Caco-2 (cell line): Measurements from ENCODE around the gene YLPM1. TPM values are rescaled to one million over a fixed set of nuclear protein-coding genes. Genes with fewer than 3 reads are reported as not detected.

Experiments
- BruUV-seq: library from RNA; stranded (reverse); fragments of 400-500 nt; replicated peaks from 2 replicates; lab custom pipeline; 2021; lab: Mats Ljungman, UMichigan
- CTCF ChIA-PET: fragments of 300-600 bp; sonication (Branson Sonifier 250); formaldehyde crosslinking; loops from one replicate; lab custom pipeline; 2022; ENCODE audit warnings: antibody characterized with exemption; lab: Charles Lee
- POLR2A ChIA-PET: fragments of 300-600 bp; sonication (Branson Sonifier 250); formaldehyde crosslinking; loops from one replicate; lab custom pipeline; 2022; ENCODE audit warnings: antibody characterized with exemption; lab: Charles Lee
- DNase-seq, 2 experiments: peaks; one replicate each; pipeline versions ENCODE4 v3.0.0 to v3.0.0-alpha.2; 2020 to 2022
- H3K27me3 ChIP-seq: replicated peaks from 2 replicates; pipeline ENCODE4 v1.6.0; 2011; ENCODE audit warnings: low read length; ENCODE audit not compliant: control insufficient read depth, insufficient read depth
- H3K36me3 ChIP-seq: 2 replicates; pipeline ENCODE4 v1.5.1; 2011; ENCODE audit warnings: low read length; ENCODE audit not compliant: control insufficient read depth, insufficient read depth
- H3K4me1 ChIP-seq: fragments of 250-450 bp; sonication (Bioruptor Pico); 2 replicates; pipeline ENCODE4 v1.5.1; 2020; ENCODE audit warnings: mild to moderate bottlenecking
- H3K4me3 ChIP-seq: 2 replicates; pipeline ENCODE4 v1.5.1; 2011; ENCODE audit warnings: low read depth, mild to moderate bottlenecking, control low read depth, low read length
- H3K9me3 ChIP-seq: fragments of 250-450 bp; sonication (Bioruptor Pico); 2 replicates; pipeline ENCODE4 v1.5.1; 2020; ENCODE audit warnings: mild to moderate bottlenecking, moderate library complexity
- H3K27ac Mint-ChIP-seq: one replicate; pipeline ENCODE4 v1.8.0; 2022; ENCODE audit warnings: mixed read lengths; ENCODE audit not compliant: unreplicated experiment
- H3K27me3 Mint-ChIP-seq: one replicate; pipeline ENCODE4 v1.8.0; 2022; ENCODE audit warnings: mixed read lengths; ENCODE audit not compliant: insufficient read depth, unreplicated experiment
- H3K36me3 Mint-ChIP-seq: one replicate; pipeline ENCODE4 v1.8.0; 2022; ENCODE audit warnings: mild to moderate bottlenecking, mixed read lengths; ENCODE audit not compliant: insufficient read depth, unreplicated experiment
- H3K4me1 Mint-ChIP-seq: one replicate; pipeline ENCODE4 v1.8.0; 2022; ENCODE audit warnings: low read depth, mixed read lengths; ENCODE audit not compliant: unreplicated experiment
- H3K4me3 Mint-ChIP-seq: one replicate; pipeline ENCODE4 v1.8.0; 2022; ENCODE audit warnings: mild to moderate bottlenecking, moderate library complexity, mixed read lengths; ENCODE audit not compliant: unreplicated experiment
- H3K9me3 Mint-ChIP-seq: one replicate; pipeline ENCODE4 v1.8.0; 2022; ENCODE audit warnings: mixed read lengths; ENCODE audit not compliant: unreplicated experiment
- CTCF ChIP-seq, 2 experiments: fragments of 200-600 bp in 1 of 2; IDR thresholded peaks; 1 replicate in 1 of 2; 2 replicates in 1 of 2; pipeline versions ENCODE4 v1.5.1 to v1.8.0; 2011 to 2022; ENCODE audit warnings: antibody characterized with exemption in 1 of 2, control low read depth in 1 of 2, inconsistent platforms in 1 of 2, low read depth in 1 of 2, low read length in 1 of 2, mild to moderate bottlenecking in 1 of 2, moderate library complexity in 1 of 2; ENCODE audit not compliant: insufficient read depth in 1 of 2, severe bottlenecking in 1 of 2, unreplicated experiment in 1 of 2
- intact Hi-C: fragments of 100-400 bp; cut with micrococcal nuclease; formaldehyde crosslinking; loops from one replicate; pipeline ENCODE4 v1.10.0; 2022; ENCODE audit not compliant: unreplicated experiment
- total RNA-seq: library from RNA; stranded (reverse); gene quantifications from 2 replicates; pipeline ENCODE4 v1.2.3, GENCODE V29; 2022

Gene YLPM1
- total RNA-seq, 1 experiment from 2014 or later, result 65.0 TPM

GRCh38 chr14:74723134-74723533 lies 40.0 kb upstream of the YLPM1 start:
- no peak overlapping the region for H3K4me3 Mint-ChIP-seq
- POLR2A ChIA-PET, result no interaction called here
- H3K27me3 Mint-ChIP-seq, result no peaks in the 10 kb centered on the region
- Histone ChIP-seq H3K9me3 (no peaks in the 10 kb centered on the region), H3K36me3 (no peaks in the 10 kb centered on the region; the same call in 1 of the 2 replicates), H3K27me3 (no peaks in the 10 kb centered on the region), H3K4me3 (no peak overlapping the region), H3K4me1 (no peaks in the 10 kb centered on the region)
- no TSS peak for BruUV-seq
- intact Hi-C loops, result no loop called here
- no peak for TF ChIP-seq CTCF (IDR thresholded peaks at IDR 0.05; ENCODE audit: insufficient read depth in 1 of 2, low read depth in 1 of 2, low read length in 1 of 2, severe bottlenecking in 1 of 2, unreplicated experiment in 1 of 2)
- DNase-seq, result no peak
- H3K27ac Mint-ChIP-seq, result no peak overlapping the region
- CTCF ChIA-PET, result no interaction called here
- no peaks in the 10 kb centered on the region for H3K9me3 Mint-ChIP-seq
- peaks cover 25% of the 10 kb centered on the region for H3K36me3 Mint-ChIP-seq
- no peaks in the 10 kb centered on the region for H3K4me1 Mint-ChIP-seq

GRCh38 chr14:74732387-74732786 lies 30.7 kb upstream of the YLPM1 start:
- Mint-ChIP-seq H3K9me3 (no peaks in the 10 kb centered on the region), H3K36me3 (peaks cover 13% of the 10 kb centered on the region), H3K4me1 (peaks cover 15% of the 10 kb centered on the region), H3K27ac (no peak overlapping the region), H3K4me3 (no peak overlapping the region), H3K27me3 (no peaks in the 10 kb centered on the region)
- TF ChIP-seq CTCF (IDR thresholded peaks at IDR 0.05; ENCODE audit: insufficient read depth in 1 of 2, low read depth in 1 of 2, low read length in 1 of 2, severe bottlenecking in 1 of 2, unreplicated experiment in 1 of 2), result no peak
- no peak for DNase-seq
- ChIA-PET POLR2A (no interaction called here), CTCF (no interaction called here)
- H3K27me3 ChIP-seq, result no peaks in the 10 kb centered on the region
- no peaks in the 10 kb centered on the region for H3K36me3 ChIP-seq
- BruUV-seq, result no TSS peak
- H3K4me1 ChIP-seq, result peaks cover 4% of the 10 kb centered on the region; the same call in 1 of the 2 replicates
- H3K9me3 ChIP-seq, result no peaks in the 10 kb centered on the region
- intact Hi-C loops, result no loop called here
- H3K4me3 ChIP-seq, result no peak overlapping the region

- H3K9me3 Mint-ChIP-seq, result no peaks in the 10 kb centered on the region
- H3K27me3 Mint-ChIP-seq, result no peaks in the 10 kb centered on the region
- POLR2A ChIA-PET, result interaction anchor here (0.5 kb wide), 1 partner anchor 269 kb away, joined by 5 read pairs; no protein-coding TSS in a partner anchor
- Histone ChIP-seq H3K9me3 (no peaks in the 10 kb centered on the region), H3K27me3 (no peaks in the 10 kb centered on the region), H3K36me3 (no peaks in the 10 kb centered on the region), H3K4me3 (no peak overlapping the region), H3K4me1 (peaks cover 4% of the 10 kb centered on the region; the same call in 1 of the 2 replicates)
- H3K27ac Mint-ChIP-seq, result no peak overlapping the region
- CTCF ChIA-PET, result no interaction called here
- BruUV-seq, result no TSS peak
- peaks cover 15% of the 10 kb centered on the region for H3K4me1 Mint-ChIP-seq
- intact Hi-C loops, result no loop called here
- DNase-seq, result no peak
- H3K4me3 Mint-ChIP-seq, result no peak overlapping the region
- TF ChIP-seq CTCF (IDR thresholded peaks at IDR 0.05; ENCODE audit: insufficient read depth in 1 of 2, low read depth in 1 of 2, low read length in 1 of 2, severe bottlenecking in 1 of 2, unreplicated experiment in 1 of 2), result no peak
- peaks cover 13% of the 10 kb centered on the region for H3K36me3 Mint-ChIP-seq
Measured at GRCh38 chr14:74733221-74733620, 29.9 kb upstream of the YLPM1 start.
